Left forelimb (tissue), 1 donor: ENCODE results near the gene TRMT2A.
A peak's percentile ranks its signal among the peaks of the same experiment; 100 is the strongest.

Experiments used
- DNase-seq: peaks from one replicate; pipeline ENCODE4 v3.0.0-alpha.2; 2018; ENCODE audit warnings: low spot score

The TRMT2A gene

GRCh38 chr22:20132686-20133246 lies 15.7 kb upstream of the TRMT2A start:
- DNase-seq: no peak

- DNase-seq: no peak
Measured at GRCh38 chr22:20131859-20132685, 15.0 kb upstream of the TRMT2A start.

- no peak for DNase-seq
Measured at GRCh38 chr22:20131597-20131858, 14.5 kb upstream of the TRMT2A start, which contains the start of gene ZDHHC8. ZDHHC8 (plus strand) TSS chr22:20131804; CDS start chr22:20131948, 144 bp downstream.

GRCh38 chr22:20130731-20131596 lies 13.9 kb upstream of the TRMT2A start:
- peak; percentile 88 for DNase-seq

GRCh38 chr22:20130319-20130718 lies 13.3 kb upstream of the TRMT2A start:
- no peak for DNase-seq

- no peak for DNase-seq
Measured at GRCh38 chr22:20129747-20130014, 12.7 kb upstream of the TRMT2A start.

- DNase-seq: no peak
Measured at GRCh38 chr22:20128902-20129746, 12.1 kb upstream of the TRMT2A start.

- DNase-seq: no peak
Measured at GRCh38 chr22:20128619-20128901, 11.5 kb upstream of the TRMT2A start.

- no peak for DNase-seq
Measured at GRCh38 chr22:20127869-20128618, 11.0 kb upstream of the TRMT2A start.

- DNase-seq: no peak
Measured at GRCh38 chr22:20127318-20127868, 10.4 kb upstream of the TRMT2A start.

- DNase-seq: no peak
Measured at GRCh38 chr22:20126284-20127029, 9.4 kb upstream of the TRMT2A start.

GRCh38 chr22:20125201-20126174 lies 8.5 kb upstream of the TRMT2A start:
- DNase-seq: no peak

- no peak for DNase-seq
Measured at GRCh38 chr22:20124083-20124787, 7.2 kb upstream of the TRMT2A start.

- DNase-seq: no peak
Measured at GRCh38 chr22:20123366-20124082, 6.5 kb upstream of the TRMT2A start.

GRCh38 chr22:20121856-20122415 lies 4.9 kb upstream of the TRMT2A start:
- no peak for DNase-seq

GRCh38 chr22:20118300-20119020 lies 1.4 kb upstream of the TRMT2A start:
- DNase-seq: no peak

GRCh38 chr22:20117633-20118299 lies 740 bp upstream of the TRMT2A start:
- no peak for DNase-seq
